Left lung (tissue), 10 donors: Measurements from ENCODE around the gene LDLRAD3. TPM values are rescaled to one million over a fixed set of nuclear protein-coding genes. Genes with fewer than 3 reads are reported as not detected.
A peak's percentile ranks its signal among the peaks of the same experiment; 100 is the strongest.

Experiments used
- ATAC-seq: fragments of 200-7000 bp; cut with Tn5 transposase; one replicate; pipeline ENCODE4 v1.9.1; 2020; ENCODE audit warnings: moderate library complexity
- DNase-seq, 4 donors: peaks; one replicate each; pipeline ENCODE4 v3.0.0-alpha.2; 2013 to 2020
- H3K27ac ChIP-seq, 2 donors: fragments of 200-600 bp; sonication (generic) in 1 of 2; one replicate each; pipeline versions ENCODE4 v1.5.0 to v1.8.0; 2020 to 2021
- H3K27me3 ChIP-seq, 2 donors: fragments of 200-600 bp; sonication (generic) in 1 of 2; one replicate each; pipeline versions ENCODE4 v1.5.0 to v1.8.0; 2020 to 2021
- H3K36me3 ChIP-seq, 2 donors: fragments of 200-600 bp; sonication (generic) in 1 of 2; one replicate each; pipeline versions ENCODE4 v1.5.0 to v1.8.0; 2020 to 2021
- H3K4me1 ChIP-seq, 2 donors: fragments of 200-600 bp; one replicate each; pipeline ENCODE4 v1.8.0; 2021
- H3K4me3 ChIP-seq, 2 donors: fragments of 200-600 bp; sonication (generic) in 1 of 2; one replicate each; pipeline versions ENCODE4 v1.5.0 to v1.8.0; 2020 to 2021; ENCODE audit warnings: mild to moderate bottlenecking in 1 of 2
- H3K9me3 ChIP-seq, 2 donors: fragments of 200-600 bp; sonication (generic) in 1 of 2; one replicate each; pipeline versions ENCODE4 v1.5.0 to v1.8.0; 2020 to 2021
- intact Hi-C, 2 donors: fragments of 100-400 bp; cut with DNase I; formaldehyde crosslinking; loops; one replicate each; pipeline versions ENCODE4 v1.11.2 to v1.14.2; 2022
- polyA plus RNA-seq, 6 donors: library from polyadenylated mRNA; unstranded; fragments of 120-200 nt; gene quantifications; one replicate each; pipeline ENCODE4 v1.2.1, GENCODE V29; 2013; ENCODE audit not compliant: insufficient read length in 6 of 6
- total RNA-seq, 2 donors: library from RNA; stranded (reverse); fragmentation: NEBNext Ultra II Directional; extraction: Animal tissue kit (Norgen Biotek cat#: 25700); gene quantifications; one replicate each; pipeline ENCODE4 v1.2.1, GENCODE V29; 2021
- TF ChIP-seq, protein P1 (sequence below), 2 donors: fragments of 200-600 bp; sonication (generic) in 1 of 2; IDR thresholded peaks; one replicate each; pipeline versions ENCODE4 v1.5.0 to v1.8.0; 2021; ENCODE audit warnings: antibody characterized with exemption in 2 of 2
- donor health status: DM: no; HTN: yes; CAD: no.
- donor health status: DM: no; HTN: no; CAD: no.

Gene LDLRAD3
- total and polyA plus RNA-seq, 8 donors, result 7.1 to 18.2 (median 16.8) TPM

DNA sequence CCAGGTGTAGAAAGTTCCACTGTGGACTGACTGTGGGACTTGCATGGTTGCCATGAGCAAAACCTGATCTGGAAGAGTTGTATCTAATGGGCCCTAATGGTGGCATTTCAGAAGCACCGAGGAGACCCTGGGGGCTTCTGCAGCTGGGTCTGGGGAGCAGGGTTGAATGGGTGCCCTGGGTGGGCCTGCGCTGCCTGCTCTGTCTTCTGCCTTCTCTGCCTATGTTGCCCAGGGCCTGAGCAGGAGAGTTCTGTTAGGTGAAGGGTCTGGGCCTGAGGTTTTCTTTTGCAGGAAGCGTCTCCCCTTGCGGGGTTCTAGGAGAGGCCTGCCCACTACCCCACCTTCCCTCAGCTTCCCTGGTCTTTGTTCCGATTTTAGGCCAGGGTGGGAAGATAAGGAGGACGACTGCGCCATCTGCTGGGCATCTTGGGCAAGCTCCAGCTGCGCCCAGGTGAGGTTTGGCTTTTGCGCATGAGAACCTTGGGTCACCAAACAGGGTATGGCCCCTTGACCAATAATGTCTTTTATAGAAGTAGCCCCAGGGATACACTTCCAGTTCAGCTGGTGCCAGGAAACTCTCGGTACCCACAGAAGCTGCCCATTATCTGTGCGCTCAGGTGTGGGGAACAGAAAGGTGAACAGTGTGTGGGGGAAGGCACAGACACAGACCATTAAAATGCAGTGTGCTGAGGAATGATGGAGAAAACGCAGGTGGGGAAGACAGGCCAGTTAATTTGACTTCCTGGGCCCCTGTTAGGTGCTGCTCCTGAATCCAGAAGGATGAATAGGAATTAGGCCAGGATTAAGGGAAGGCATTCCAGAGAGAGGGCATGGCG, 322.1 kb downstream of the LDLRAD3 start:
- H3K36me3 ChIP-seq, result peaks cover 0 to 4% of the 10 kb centered on the region in 2 donors
- peaks cover 0 to 12% of the 10 kb centered on the region in 2 donors for H3K27me3 ChIP-seq
- H3K4me1 ChIP-seq, result no peaks in the 10 kb centered on the region
- peak; percentile 90 for ATAC-seq
- intact Hi-C loops, result loop anchor here in 1 of 2 donors (10.0 kb wide), 3 partner anchors 111 to 451 kb away; no protein-coding TSS in a partner anchor
- H3K9me3 ChIP-seq, result no peaks in the 10 kb centered on the region
- H3K27ac ChIP-seq, result no peak overlapping the region
- TF ChIP-seq, protein P1, sequence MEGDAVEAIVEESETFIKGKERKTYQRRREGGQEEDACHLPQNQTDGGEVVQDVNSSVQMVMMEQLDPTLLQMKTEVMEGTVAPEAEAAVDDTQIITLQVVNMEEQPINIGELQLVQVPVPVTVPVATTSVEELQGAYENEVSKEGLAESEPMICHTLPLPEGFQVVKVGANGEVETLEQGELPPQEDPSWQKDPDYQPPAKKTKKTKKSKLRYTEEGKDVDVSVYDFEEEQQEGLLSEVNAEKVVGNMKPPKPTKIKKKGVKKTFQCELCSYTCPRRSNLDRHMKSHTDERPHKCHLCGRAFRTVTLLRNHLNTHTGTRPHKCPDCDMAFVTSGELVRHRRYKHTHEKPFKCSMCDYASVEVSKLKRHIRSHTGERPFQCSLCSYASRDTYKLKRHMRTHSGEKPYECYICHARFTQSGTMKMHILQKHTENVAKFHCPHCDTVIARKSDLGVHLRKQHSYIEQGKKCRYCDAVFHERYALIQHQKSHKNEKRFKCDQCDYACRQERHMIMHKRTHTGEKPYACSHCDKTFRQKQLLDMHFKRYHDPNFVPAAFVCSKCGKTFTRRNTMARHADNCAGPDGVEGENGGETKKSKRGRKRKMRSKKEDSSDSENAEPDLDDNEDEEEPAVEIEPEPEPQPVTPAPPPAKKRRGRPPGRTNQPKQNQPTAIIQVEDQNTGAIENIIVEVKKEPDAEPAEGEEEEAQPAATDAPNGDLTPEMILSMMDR (IDR thresholded peaks at IDR 0.05), result peak; percentile 74 to 86
- peak in 3 of 4 donors; percentile 33 to 82 (median 58) for DNase-seq
- no peak overlapping the region for H3K4me3 ChIP-seq

DNA sequence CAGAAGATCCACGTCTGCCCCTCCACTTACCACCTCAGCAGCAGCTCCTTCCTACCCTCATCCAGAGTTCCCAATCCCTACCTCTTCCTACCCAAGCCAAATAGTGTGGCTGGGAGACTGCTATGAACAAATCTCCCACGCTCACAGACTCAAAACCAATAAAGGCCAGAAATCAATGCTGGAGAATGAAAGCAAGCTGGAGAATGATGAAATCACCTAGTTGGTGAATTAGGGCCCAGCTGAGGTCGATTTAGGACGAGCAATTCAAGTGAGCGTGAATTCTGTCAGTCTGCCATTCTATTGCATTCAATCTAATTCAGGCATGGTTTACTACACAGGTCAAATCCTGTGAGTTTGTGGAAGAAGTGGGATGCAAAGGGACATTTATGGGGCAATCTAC, 322.9 kb downstream of the LDLRAD3 start:
- Histone ChIP-seq H3K27ac (no peak overlapping the region), H3K4me1 (no peaks in the 10 kb centered on the region), H3K36me3 (peaks cover 0 to 11% of the 10 kb centered on the region in 2 donors), H3K4me3 (no peak overlapping the region), H3K27me3 (peaks cover 0 to 5% of the 10 kb centered on the region in 2 donors), H3K9me3 (no peaks in the 10 kb centered on the region)
- TF ChIP-seq, protein P1 (IDR thresholded peaks at IDR 0.05), result no peak
- intact Hi-C loops, result loop anchor here in 1 of 2 donors (10.0 kb wide), 3 partner anchors 112 to 452 kb away; no protein-coding TSS in a partner anchor
- ATAC-seq, result no peak
- no peak for DNase-seq

DNA sequence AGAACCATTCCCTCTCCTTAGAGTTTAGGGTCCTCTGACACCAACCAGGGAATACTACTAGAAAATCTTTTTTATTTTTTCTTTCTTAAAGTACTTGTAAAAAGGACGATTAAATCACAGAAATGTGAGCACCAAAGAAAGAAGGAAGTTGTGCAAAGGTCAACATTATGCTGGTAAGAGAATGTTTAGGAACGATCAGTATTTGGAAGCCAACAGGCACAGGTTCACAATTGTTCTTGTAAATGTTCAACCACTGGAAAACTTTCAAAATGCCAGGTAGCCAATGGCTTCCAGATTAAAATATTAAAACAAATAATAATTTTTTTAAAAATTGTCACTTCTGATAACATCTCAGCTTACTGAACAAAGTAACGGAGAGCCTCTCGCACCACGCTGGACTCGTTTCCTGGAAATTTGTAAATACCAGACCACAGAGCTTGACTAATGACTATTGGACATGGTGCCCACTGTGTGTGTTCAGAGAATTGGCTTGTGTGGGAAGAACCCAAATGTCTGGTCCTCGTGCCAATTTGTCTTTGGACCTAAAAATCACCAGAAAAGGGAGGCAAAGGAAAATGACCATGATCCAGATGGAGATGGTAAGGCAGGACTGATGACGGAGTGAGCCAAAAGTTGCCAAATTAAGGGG, 324.6 kb downstream of the LDLRAD3 start:
- H3K9me3 ChIP-seq, result no peaks in the 10 kb centered on the region
- no peaks in the 10 kb centered on the region for H3K27me3 ChIP-seq
- no peak for ATAC-seq
- no peaks in the 10 kb centered on the region for H3K4me1 ChIP-seq
- DNase-seq, result no peak
- no peak overlapping the region for H3K4me3 ChIP-seq
- intact Hi-C loops, result loop anchor here in 1 of 2 donors (10.0 kb wide), 3 partner anchors 114 to 454 kb away; no protein-coding TSS in a partner anchor
- TF ChIP-seq, protein P1 (IDR thresholded peaks at IDR 0.05), result no peak
- H3K27ac ChIP-seq, result no peak overlapping the region
- H3K36me3 ChIP-seq, result peaks cover 0 to 28% of the 10 kb centered on the region in 2 donors

DNA sequence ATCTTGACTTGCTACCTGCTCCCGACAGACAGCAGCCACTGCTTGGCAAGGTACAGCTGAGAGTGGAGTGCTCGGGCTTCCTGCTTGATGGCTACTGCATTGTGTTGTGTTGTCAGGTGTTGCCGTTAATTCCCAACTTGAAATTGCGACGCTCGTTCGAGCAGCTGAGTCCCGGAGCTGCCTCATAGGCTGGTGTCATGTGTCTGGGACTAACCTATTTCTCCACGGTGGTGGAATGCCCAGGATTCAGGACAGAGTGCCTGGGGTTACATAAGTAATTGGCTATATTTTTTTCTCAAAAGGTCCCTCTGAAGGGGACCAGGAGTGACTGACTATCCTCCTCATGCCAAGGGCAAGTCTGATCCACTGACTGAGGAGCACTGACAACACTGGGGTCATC, 326.8 kb downstream of the LDLRAD3 start:
- intact Hi-C loops, result no loop called here
- peaks cover 0 to 51% of the 10 kb centered on the region in 2 donors for H3K36me3 ChIP-seq
- TF ChIP-seq, protein P1 (IDR thresholded peaks at IDR 0.05), result no peak

More for the DNA sequence above, 326.8 kb downstream of the LDLRAD3 start:
- no peaks in the 10 kb centered on the region for H3K9me3 ChIP-seq
- H3K27me3 ChIP-seq, result no peaks in the 10 kb centered on the region
- no peak for DNase-seq
- no peak overlapping the region for H3K4me3 ChIP-seq
- H3K27ac ChIP-seq, result no peak overlapping the region
- H3K4me1 ChIP-seq, result no peaks in the 10 kb centered on the region
- ATAC-seq, result no peak
